ENCODE measurements around the gene STIMATE. TPM values are rescaled to one million over a fixed set of nuclear protein-coding genes. Genes with fewer than 3 reads are reported as not detected.

Gene STIMATE
- total and polyA plus RNA-seq, 10 of the 15 experiments (the other 5 are each of a cell fraction or from before 2014, with no cell fraction given) = 0.24 to 24.1 (median 15.4) TPM

DNA sequence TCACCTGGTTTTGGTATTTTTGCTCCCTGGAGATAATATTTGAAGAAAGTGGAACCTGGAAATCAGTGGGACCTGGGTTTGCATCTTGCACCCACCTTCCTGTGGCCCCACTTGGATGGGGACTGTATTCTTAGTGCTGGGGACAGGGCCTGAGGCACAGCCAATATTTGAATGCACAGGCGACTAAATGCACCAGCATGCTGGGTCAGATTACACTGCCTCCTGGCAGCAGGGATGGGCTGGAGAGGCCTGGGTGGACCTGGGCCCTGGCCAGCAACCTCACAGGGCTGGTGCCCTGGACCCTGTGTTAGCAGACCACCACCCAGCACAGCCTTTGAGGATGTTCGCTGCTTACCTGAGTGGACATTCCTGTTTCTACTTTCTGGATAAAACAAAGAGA lies 77.4 kb downstream of the STIMATE start:
- Histone ChIP-seq H3K4me1 (ENCODE audit: control insufficient read depth, insufficient read depth, low read length) (no peaks in the 10 kb centered on the region), H3K4me2 (ENCODE audit: control insufficient read depth, insufficient read depth) (no peak overlapping the region), H2AFZ (ENCODE audit: control insufficient read depth, low read depth, low read length) (no peak overlapping the region), H4K20me1 (ENCODE audit: control insufficient read depth, insufficient read depth) (no peaks in the 10 kb centered on the region), H3K4me3 (no peak overlapping the region), H3K36me3 (ENCODE audit: control insufficient read depth in 2 of 2, insufficient read depth in 2 of 2, low read length in 1 of 2) (no peaks in the 10 kb centered on the region), H3K9ac (ENCODE audit: control insufficient read depth, insufficient read depth, low read length) (no peak overlapping the region), H3K79me2 (ENCODE audit: control insufficient read depth, insufficient read depth, low read length) (no peaks in the 10 kb centered on the region), H3K9me3 (replicated peaks; ENCODE audit: control insufficient read depth, insufficient read depth, low read length) (no peaks in the 10 kb centered on the region), H3K27me3 (replicated peaks in 1 of 2; ENCODE audit: control insufficient read depth in 2 of 2, insufficient read depth in 2 of 2, low read length in 1 of 2) (no peaks in the 10 kb centered on the region), H3K27ac (ENCODE audit: control insufficient read depth, insufficient read depth) (no peak overlapping the region)
- ChIA-PET RAD21 (ENCODE audit: unreplicated experiment) (interaction anchor here (2.2 kb wide), 1 partner anchor 78 kb away, joined by 8 read pairs; no protein-coding TSS in a partner anchor), POLR2A (no interaction called here), SMC1A (ENCODE audit: uncharacterized antibody, unreplicated experiment) (interaction anchor here (1.4 kb wide), 1 partner anchor 77 kb away, joined by 4 read pairs; no protein-coding TSS in a partner anchor), CTCF (interaction anchor here (1.2 to 2.6 kb wide), 7 partner anchors 19 to 129 kb away, joined by 3 to 25 read pairs (median 6); no protein-coding TSS in a partner anchor)
- in situ Hi-C loops (cut with MboI) (no loop called here), intact Hi-C loops (cut with micrococcal nuclease; ENCODE audit: unreplicated experiment) (loop anchor here (1.0 kb wide), 1 partner anchor 78 kb away; no protein-coding TSS in a partner anchor)
- BruUV-seq (replicated peaks) = no TSS peak
- FAIRE-seq (no peak), DNase-seq (ENCODE audit: low read depth, low spot score) (no peak), ATAC-seq (no peak)
- no peak for TF ChIP-seq CHD1 (IDR thresholded peaks at IDR 0.05; ENCODE audit: low read depth, low read length)
- WGBS (ENCODE audit: insufficient coverage, insufficient replicate concordance, low lambda C conversion rate, missing lambda C conversion rate) = 3% methylated on average over 2 of the region's 2 CpGs

DNA sequence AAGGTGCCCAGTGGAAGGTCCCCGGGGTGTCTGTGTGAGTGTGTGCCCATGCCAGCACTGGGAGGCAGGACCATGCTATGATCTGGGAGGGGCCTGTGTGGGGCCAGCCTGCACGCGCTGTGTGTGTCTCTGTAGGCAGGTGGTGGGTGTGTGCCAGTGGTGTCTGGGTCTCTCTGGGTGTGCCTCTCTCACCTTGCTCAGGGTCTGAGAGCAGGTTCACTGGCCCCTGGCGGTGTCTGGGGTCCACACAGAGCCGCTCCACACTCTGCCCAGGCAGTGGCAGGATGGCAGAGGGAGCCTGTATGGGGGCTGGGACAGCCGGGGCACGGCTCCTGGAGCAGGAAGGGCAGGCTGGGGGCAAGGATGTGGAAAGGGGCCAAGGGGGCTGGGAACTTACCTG lies 79.5 kb downstream of the STIMATE start:
- no peak overlapping the region for H2AFZ ChIP-seq (ENCODE audit: control insufficient read depth, low read depth, low read length)
- intact Hi-C loops (cut with micrococcal nuclease; ENCODE audit: unreplicated experiment) (no loop called here), in situ Hi-C loops (cut with MboI) (no loop called here)
- no peak overlapping the region for H3K9ac ChIP-seq (ENCODE audit: control insufficient read depth, insufficient read depth, low read length)
- H3K79me2 ChIP-seq (ENCODE audit: control insufficient read depth, insufficient read depth, low read length) = no peaks in the 10 kb centered on the region
- TF ChIP-seq ZNF592 (IDR thresholded peaks at IDR 0.05) (no peak), ZNF217 (IDR thresholded peaks at IDR 0.05) (no peak), SUPT20H (IDR thresholded peaks at IDR 0.05; ENCODE audit: borderline replicate concordance, control insufficient read depth, low read depth, low read length) (no peak), IKZF2 (IDR thresholded peaks at IDR 0.05) (no peak)
- H3K4me1 ChIP-seq (ENCODE audit: control insufficient read depth, insufficient read depth, low read length) = no peaks in the 10 kb centered on the region
- H3K27me3 ChIP-seq (replicated peaks in 1 of 2; ENCODE audit: control insufficient read depth in 2 of 2, insufficient read depth in 2 of 2, low read length in 1 of 2) = no peaks in the 10 kb centered on the region
- no peaks in the 10 kb centered on the region for H3K9me3 ChIP-seq (replicated peaks; ENCODE audit: control insufficient read depth, insufficient read depth, low read length)
- no peaks in the 10 kb centered on the region for H4K20me1 ChIP-seq (ENCODE audit: control insufficient read depth, insufficient read depth)
- H3K4me3 ChIP-seq = no peak overlapping the region
- ChIA-PET SMC1A (ENCODE audit: uncharacterized antibody, unreplicated experiment) (interaction anchor here (0.6 kb wide), 1 partner anchor 114 kb away, joined by 3 read pairs; no protein-coding TSS in a partner anchor), POLR2A (no interaction called here), RAD21 (ENCODE audit: unreplicated experiment) (no interaction called here), CTCF (no interaction called here)
- H3K27ac ChIP-seq (ENCODE audit: control insufficient read depth, insufficient read depth) = no peak overlapping the region
- 83% methylated on average over 7 of the region's 7 CpGs for WGBS (ENCODE audit: insufficient coverage, insufficient replicate concordance, low lambda C conversion rate, missing lambda C conversion rate)
- no peak for ATAC-seq
- FAIRE-seq = no peak
- no peak overlapping the region for H3K4me2 ChIP-seq (ENCODE audit: control insufficient read depth, insufficient read depth)
- DNase-seq (ENCODE audit: low read depth, low spot score) = no peak
- H3K36me3 ChIP-seq (ENCODE audit: control insufficient read depth in 2 of 2, insufficient read depth in 2 of 2, low read length in 1 of 2) = no peaks in the 10 kb centered on the region
- BruUV-seq (replicated peaks) = no TSS peak

Data from GM12878 (cell line).